HG03064 (cell line): ENCODE data around the gene ABCC6.

Experiments used
- ATAC-seq: cut with Tn5 transposase; IDR thresholded peaks from one replicate; pipeline ENCODE4 v1.9.1; 2021; ENCODE audit warnings: low read depth; ENCODE audit not compliant: unreplicated experiment

Gene ABCC6

DNA sequence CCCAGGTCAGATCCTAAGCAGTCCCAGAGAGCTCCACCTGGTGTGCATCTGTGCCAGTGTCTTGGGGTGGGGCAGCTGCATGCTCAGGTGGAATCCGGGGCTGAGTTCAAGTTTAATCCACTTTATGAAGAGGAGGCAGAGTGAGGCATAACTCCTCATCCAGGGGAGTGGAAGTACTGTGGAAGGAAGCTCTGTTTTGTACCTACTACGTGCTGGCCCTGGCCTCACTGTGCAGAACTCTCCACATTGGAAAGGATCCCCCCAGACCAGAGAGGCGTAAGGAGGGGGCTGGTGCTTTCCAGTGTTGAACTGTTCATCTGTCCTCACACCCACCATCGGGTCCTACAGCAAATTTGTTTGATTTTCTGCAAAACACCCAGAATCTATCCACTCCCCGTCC lies 78.0 kb downstream of the ABCC6 start:
- no peak for ATAC-seq

DNA sequence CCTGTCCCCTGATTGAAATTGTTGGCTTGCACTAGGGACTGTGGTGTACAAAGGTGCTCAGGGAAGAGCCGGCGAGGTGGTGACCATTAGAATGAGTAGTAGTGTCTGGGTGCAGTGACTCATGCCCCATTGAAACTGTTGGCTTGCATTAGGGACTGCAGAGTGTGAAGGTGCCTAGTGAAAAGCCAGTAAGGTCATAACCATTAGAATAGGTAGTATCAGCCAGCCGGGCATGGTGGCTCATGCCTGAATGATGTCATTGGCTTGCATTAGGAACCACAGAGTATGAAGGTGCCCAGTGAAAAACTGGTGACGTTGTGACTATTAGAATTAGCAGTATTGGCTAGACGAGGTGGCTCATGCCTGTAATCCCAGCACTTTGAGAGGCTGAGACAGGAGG lies 78.9 kb downstream of the ABCC6 start:
- no peak for ATAC-seq

DNA sequence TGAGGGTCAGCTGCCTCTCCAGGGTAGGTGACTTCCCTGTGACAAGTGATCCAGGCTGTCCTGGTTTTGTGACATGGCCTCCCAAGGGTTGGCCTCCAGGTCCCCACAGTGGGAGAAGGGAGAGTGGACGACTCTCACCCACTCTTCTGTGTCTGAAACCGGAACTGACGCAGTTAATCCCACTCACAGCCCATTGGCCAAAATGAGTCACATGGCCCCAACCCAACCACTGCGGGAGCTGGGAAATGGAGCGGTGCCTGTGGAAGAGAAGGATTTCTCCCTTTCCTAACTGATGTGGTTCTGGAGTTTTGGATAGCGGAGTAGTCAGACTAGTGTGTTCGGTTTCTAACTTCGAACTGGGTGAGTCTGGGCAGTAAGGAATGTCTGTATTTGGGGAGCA lies 79.4 kb downstream of the ABCC6 start:
- ATAC-seq: no peak

DNA sequence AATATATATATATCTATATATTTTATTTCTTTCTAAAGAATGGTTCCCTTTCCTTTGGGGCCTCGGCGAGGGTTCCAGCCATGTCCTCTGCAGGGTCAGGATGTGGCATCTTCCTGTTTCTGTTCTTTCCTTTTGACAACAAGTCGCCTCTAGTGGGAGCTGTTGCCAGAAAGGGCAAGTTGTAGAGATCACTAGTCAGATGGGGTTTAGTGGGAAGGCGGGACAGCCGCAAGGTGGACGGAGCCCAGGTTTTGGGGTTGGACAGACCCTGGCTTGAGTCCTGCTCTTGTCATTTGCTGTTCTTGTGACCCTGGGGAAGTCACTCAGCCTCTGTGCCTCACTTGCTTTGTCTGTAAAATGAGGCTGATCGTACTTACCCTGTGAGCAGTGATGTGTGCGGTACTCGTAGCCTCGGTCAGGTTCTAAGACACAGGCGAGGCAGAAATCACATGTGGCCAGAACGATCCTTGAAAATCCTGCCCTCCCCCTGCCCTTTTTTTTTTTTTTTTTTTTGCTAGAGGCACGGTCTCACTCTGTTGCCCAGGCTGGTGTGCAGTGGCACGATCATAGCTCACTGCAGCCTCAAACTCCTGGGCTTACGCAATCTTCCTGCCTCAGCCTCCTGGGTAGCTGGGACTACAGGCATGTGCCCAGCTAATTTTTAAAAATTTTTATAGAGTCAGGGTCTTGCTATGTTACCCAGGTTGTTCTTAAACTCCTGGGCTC lies 80.1 kb downstream of the ABCC6 start:
- no peak for ATAC-seq

DNA sequence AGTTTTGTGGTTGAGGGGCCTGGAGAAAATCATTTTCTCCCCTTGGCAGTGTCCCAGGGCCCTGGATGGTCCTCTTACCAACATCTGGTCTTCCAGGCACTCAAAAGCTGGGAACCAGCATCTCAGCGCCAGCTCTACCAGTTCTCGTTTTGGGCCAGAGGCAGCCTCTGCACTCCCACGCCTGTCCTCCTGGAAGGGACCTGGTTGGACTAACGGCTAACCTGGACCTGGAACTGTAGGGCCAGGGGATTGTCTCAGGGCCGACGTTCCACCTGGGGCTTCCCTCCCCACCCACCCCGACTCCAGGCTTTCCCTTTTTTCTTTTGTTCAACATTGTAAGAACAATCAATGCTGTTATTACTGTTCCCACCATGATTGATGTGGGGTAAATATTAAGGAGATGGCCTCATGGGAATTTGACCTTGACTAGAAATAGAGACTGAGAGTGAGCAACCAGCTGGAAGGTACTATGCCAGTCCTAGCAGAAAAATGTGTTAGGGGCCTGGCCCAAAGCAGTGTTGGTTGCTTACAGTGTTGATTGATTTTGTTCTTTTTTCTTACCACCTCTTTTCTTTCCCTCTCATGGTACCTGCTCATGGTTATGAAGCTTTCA lies 81.4 kb downstream of the ABCC6 start:
- ATAC-seq: no peak

DNA sequence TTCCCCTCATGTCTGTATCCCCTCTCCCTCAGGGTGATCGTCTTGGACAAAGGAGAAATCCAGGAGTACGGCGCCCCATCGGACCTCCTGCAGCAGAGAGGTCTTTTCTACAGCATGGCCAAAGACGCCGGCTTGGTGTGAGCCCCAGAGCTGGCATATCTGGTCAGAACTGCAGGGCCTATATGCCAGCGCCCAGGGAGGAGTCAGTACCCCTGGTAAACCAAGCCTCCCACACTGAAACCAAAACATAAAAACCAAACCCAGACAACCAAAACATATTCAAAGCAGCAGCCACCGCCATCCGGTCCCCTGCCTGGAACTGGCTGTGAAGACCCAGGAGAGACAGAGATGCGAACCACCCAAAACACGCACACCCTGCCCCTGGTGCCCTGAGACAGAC lies 82.2 kb downstream of the ABCC6 start:
- ATAC-seq: no peak

DNA sequence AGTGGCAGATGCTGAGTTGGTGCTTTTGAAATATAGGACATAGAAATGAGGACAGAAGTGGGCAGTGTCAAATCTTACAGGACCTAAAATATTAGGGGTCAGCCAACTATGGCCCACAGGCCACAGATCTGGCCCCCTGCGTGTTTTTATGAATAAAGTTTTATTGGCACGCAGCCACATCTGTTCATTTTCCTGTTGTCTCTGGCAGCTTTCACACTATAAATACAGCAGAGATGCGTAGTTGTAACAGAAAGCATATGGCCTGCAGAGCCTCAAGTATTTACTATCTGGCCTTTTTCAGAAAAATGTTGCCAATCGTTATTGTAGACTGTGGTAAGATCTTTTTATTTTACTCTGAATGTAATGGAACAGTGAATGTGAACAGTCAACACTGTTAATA lies 82.8 kb downstream of the ABCC6 start:
- no peak for ATAC-seq

DNA sequence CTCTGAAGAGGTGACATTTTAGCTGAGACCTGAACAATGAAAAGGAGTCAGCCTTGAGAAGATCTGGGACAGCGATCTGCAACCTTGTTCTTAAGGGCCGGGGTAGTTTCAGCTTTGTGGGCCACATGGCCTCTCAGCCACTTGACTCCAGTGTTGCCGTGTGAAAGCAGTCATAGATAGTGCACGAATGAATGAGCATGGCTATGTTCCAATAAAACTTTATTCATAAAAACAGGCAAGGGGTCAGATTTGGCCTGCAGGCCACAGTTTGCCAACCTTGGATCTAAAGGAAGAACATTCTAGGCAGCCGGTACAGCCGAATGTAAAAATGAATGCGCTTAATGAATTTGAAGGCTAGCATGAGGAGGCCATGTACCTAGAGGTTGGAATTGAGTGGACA lies 83.5 kb downstream of the ABCC6 start:
- no peak for ATAC-seq

DNA sequence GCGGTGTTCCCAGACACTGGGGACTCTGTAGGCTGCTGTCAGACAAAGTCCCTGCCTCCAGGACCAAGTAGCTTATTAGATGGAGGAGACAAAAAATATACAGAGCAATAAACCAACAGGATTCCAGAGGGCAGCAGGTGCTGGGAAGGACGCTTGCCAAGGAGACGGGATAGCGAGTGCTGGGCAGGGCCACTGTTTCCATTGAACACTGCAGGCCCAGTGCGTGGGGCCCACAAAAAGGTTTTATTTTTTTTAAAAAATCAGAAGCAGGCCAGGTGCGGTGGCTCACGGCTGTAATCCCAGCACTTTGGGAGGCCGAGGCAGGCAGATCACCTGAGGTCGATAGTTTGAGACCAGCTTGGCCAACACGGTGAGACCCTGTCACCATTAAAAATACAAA lies 84.2 kb downstream of the ABCC6 start:
- ATAC-seq: no peak

DNA sequence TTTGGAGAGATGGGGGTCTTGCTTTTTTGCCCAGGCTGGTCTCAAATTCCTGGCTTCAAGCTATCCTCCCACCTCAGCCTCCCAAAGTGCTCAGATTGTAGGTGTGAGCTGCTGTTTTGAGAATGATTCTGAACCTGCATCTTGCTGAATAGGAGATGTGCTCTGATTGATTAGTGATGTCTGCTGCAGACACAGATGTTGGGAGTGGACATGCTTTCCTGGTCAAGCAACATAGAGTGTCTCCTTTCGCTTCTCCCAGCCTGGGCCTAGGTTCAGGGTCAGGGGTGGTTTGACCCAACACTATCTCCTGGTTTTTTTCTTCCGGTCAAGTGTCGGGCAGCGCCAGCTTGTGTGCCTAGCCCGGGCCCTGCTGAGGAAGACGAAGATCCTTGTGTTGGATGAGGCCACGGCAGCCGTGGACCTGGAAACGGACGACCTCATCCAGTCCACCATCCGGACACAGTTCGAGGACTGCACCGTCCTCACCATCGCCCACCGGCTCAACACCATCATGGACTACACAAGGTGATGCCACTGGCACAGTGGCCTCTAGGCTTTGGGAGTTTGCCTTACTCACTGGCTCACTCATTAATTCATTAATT lies 85.2 kb downstream of the ABCC6 start:
- no peak for ATAC-seq

DNA sequence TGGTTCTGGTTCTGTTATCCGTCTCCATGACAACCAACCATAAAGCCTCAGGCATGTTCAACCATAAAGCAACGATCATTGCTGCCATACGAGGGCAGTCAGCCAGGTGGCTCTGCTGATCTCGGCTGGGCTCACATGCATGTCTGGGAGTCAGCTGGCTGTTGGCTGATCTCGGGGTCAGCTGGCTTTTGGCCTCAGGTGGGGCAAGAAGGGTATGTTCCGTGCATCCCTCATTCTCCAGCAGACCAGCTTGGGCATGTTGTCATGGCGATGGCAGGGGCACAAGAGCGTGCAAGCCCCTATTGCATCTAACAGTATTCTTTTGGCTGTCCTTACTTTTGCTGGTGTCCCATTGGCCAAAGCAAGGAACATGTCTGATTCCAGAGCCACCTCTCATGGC lies 86.2 kb downstream of the ABCC6 start:
- no peak for ATAC-seq

DNA sequence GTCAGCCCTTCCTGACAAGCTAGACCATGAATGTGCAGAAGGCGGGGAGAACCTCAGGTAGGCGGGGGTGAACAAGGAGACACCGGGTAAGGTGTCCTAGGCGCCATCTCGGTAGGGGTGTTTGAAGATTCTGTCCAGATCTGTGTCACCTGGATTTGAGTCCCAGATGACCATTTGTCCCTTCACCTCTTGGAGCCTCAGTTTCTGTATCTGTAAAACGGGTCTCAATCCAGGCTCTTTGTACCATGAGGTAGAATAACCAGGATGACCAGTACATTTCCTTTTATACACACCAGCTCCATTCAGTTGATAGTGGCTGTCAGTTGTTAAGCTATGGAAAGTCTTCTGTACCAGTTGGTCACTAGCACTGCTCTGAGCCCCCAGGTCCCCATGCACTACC lies 86.7 kb downstream of the ABCC6 start:
- ATAC-seq: no peak

DNA sequence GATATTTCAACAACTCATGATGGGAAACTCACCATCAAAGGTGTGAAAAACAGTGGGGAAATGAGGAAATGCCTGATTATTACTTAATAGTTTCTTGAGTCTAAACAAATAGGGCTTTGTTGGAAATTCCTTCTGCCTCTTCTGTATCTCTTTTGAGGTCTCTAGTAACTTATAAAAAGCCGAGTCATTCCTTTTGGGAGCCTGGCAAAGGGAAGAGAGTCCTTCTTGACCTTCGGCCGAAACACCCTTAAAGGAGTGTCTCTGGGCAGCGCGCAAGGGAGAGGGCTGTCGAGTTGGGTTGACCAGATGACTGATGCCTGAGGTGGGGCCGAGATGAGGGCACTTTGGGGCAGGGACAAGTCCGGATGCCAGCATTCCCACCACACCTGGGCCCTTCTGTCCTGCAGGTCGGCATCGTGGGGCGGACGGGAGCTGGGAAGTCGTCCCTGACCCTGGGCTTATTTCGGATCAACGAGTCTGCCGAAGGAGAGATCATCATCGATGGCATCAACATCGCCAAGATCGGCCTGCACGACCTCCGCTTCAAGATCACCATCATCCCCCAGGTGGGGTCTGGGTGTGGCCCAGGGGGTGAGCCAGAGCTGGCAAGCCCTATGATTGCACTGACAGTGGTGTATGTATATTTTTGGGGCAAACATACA lies 89.2 kb downstream of the ABCC6 start:
- no peak for ATAC-seq

DNA sequence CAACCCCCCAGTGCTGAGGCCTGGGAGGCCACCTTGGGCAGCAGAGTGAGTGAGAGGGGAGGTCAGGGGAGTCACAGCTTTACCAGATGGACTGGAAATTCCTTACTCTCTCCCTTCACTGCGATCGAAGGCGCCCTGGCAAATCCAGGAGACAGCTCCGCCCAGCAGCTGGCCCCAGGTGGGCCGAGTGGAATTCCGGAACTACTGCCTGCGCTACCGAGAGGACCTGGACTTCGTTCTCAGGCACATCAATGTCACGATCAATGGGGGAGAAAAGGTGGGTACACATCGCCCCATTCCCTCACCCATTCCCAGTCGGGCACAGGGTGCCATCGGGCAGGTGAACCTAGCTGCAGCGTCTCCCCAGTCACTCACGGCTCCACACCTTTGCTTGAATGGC lies 91.6 kb downstream of the ABCC6 start:
- ATAC-seq: no peak

DNA sequence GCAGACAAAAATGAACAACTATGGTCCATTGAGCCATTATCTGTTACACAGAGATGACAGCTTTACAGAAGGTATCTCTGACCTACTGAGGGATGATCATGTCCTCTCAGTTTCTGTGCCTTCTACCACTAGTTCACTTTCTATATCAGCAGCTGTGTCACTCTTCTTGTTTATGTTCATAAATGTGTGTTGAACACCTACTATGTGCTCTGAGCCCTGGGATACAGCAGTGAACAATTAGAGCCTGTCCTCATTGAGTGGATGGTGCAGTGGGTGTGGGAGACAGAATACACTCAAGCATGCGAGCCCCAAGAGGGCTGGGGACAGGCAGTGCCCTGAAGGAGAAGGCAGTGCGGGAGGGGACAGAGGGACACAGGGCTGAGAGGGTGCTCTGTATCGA lies 92.1 kb downstream of the ABCC6 start:
- ATAC-seq: no peak

DNA sequence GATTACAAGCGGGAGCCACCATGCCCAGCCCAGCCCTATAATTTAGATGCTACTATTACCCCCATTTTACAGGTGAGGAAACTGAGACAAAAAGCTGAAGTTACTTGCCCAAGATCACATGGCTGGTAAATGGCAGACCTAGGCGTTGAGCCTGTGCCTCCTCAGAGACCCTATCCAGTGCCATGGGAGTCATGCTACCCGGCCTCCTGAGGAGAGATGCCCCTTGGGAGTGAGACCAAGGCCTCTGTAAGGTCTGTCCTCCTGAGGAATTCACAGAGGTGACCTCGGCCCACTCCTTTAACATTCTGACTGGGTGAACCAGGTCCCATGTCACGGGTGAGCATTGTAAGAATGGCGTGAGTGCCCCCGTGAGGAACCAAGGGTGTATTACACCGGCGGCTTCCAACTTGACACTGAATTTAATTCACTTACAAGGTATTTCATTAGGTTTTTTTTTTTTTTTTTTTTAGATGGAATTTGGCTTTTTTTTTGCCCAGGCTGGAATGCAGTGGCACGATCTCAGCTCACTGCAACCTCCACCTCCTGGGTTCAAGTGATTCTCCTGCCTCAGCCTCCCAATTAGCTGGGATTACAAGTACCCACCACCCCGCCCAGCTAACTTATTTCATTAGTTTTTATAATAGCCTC lies 95.7 kb downstream of the ABCC6 start:
- ATAC-seq: no peak

DNA sequence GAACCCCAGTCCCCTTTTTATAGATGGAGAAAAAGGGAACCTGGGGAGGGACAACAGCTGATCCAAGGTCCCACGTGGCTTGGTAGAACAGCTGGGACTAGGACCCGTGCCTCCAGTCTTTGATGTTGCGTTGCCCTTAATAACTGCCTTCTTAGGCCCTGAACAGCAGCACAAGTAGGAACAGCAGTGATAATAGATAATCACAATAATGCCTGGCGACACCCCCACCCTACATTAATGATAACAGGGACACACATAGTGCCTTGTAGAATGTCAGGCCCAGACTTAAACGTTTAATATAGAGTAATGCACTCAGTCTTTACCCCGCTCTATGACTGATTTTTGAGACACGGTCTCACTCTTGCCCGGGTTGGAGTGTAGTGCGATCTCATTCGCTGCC lies 96.4 kb downstream of the ABCC6 start:
- no peak for ATAC-seq

DNA sequence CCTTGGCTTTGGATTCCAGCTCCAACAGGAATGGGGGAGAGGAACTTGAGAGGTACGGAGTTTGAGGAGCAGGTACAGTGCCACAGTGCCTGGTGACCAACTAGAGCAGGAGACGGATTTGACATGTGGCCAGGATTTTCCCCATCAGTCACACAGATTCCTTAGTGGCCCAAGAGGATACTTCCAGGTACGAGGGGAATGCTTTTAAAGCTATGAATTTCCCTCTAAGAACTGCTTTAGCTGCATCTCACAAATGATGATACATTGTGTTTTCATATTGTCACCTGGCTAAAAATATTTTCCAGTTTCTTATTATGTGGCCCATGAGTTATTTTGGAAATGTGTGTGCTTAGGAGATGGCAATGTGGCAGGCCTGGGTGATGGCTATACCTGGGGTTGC lies 98.3 kb downstream of the ABCC6 start:
- no peak for ATAC-seq

DNA sequence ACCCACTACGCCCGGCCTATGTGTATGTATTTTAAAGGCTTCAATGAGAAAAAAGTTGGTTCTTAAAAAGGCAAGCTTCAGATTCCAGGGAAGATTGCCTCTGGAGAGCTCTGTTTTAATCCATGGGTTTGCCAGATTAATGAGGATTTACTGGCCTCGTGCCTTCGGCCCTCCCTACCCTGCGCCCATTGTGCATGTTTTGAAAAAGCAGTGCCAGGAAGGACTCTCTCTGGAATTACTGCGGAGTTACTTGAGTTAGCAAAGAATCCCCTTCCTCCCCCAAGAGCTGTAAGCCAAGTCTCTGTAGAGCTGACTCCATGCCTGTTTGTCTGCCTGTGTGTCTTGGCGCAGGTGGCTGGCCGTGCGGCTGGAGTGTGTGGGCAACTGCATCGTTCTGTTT lies 98.9 kb downstream of the ABCC6 start:
- no peak for ATAC-seq

DNA sequence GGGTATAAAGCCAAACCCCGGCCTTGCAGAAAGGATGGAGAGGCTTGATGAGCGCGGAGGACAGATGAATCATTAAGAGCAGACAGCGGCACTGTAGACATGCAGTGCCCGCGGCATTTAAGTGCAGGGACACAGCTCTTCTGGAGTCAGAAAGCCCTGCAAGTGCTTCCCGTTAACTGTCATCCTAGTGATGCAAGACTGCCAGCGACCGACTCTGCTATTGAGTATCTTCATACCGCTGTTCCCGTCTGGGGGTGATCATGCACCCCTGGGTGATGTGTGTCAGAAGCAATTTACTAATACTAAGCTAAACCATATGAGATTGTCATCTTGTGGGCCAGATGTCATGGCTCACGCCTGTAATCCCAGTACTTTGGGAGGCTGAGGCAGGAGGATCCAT lies 101.0 kb downstream of the ABCC6 start:
- ATAC-seq: no peak

DNA sequence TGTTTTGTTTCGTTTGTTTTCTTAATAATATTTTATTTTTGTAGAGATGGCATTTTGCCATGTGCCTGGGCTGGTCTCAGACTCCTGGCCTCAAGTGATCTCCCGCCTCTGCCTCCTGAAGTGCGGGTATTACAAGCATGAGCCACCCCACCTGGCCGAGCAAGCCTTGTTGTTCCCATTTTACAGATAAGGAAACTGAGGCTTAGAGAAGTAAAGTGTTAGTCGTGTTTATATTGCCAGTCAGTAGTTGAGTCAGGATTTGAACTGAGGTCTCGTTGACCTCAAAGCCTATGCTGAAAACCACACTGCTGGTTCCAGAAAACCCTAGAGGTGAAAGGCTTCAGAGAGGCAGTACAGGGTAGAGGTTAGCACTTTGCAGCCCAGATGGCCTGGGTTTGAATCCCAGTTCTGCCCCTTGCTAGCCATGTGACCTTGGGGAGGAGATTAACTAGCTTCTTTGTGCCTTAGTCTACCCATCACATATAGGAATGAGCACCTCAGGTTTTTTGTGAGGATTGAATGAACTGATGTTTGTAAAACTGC lies 102.0 kb downstream of the ABCC6 start:
- no peak for ATAC-seq
